Measurements from ENCODE around the gene PFKFB3. TPM values are rescaled to one million over a fixed set of nuclear protein-coding genes. Genes with fewer than 3 reads are reported as not detected.
"Not testable (repeated sequence)": the region's sequence is repeated elsewhere in the genome, so short reads cannot be mapped to it uniquely, and the experiment has no call there.

The PFKFB3 gene
- 81.8 and 84.7 TPM in 2 replicates for total RNA-seq

DNA sequence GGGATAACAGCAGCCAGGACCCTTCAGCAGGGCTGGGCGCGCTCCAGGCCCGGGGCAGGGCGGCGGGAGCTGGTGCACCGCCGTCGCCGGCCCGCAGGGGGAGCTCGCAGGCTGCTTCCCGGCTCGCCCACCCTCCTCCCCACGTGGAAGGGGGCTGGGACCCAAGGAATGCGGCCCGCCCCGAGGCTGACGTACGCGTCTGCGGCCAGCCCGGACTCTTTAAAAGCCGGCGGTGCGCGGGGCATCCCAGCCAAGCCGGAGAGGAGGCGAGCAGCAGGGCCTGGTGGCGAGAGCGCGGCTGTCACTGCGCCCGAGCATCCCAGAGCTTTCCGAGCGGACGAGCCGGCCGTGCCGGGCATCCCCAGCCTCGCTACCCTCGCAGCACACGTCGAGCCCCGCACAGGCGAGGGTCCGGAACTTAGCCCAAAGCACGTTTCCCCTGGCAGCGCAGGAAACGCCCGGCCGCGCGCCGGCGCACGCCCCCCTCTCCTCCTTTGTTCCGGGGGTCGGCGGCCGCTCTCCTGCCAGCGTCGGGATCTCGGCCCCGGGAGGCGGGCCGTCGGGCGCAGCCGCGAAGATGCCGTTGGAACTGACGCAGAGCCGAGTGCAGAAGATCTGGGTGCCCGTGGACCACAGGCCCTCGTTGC lies at the start of gene PFKFB3:
TSS of gene PFKFB3 (plus strand) at position 249 of the 647 bp plus-strand sequence. CDS start at position 578, 329 bp downstream.
- intact Hi-C loops (cut with micrococcal nuclease): loop anchor here (1.0 to 10.0 kb wide), 15 partner anchors 59 to 758 kb away; partner anchors contain the start of gene TASOR2

DNA sequence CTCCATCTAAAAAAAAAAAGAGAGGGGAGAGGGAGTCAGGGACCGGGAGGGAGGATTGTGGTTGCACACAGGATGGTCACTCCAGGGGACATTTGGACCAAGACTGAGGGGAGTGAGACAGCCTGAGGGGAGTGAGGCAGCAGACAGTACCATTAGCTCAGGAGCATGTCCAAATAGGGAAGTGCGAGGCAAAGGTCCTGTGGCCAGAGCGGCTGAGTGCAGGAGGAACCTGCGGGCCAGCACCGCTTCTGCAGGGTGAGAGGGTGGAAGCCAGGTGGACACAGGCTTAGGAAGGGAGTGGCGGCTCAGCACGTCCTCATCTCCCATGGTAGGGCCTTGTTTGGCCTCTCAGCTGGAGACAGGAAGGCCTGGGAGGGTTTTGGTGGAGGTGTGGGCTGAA lies 48.9 kb upstream of the PFKFB3 start:
- intact Hi-C loops (cut with micrococcal nuclease): no loop called here

DNA sequence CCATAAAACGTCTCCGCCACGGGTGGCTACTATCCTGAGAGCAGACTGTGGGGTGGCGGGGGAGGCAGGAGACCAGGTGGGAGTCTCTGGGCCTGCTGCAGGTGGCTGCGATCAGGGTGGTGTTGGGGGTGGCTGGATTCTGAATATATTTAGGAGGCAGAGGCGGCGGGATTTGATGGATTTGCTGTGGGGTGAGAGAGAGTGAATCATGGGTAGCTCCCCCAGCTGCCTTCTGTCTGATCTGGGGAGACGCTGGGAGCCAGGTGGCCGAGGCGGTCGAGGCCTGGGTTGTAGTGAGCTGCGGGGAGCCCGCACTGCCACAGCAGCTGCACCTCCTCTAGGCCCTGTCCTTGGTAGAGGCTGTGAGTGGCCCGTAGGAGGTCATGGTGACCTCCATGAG lies 48.2 kb upstream of the PFKFB3 start:
- intact Hi-C loops (cut with micrococcal nuclease): no loop called here

DNA sequence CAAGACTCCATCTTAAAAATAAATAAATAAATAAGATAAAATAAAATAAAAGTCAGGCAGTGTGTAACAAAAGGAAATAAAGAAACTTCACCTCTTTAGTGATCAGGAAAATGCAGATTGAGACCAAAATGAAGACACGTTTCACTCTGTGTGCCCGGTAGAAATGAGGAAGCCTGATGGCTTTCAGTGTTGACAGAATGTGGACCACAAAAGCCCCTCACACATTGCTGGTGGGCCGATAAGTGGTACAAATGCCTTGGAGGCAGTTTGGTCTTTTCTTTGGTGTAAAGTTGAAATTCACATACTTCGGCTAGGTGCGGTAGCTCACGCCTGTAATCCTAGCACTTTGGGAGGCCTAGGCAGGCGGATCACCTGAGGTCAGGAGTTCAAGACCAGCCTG lies 44.5 kb upstream of the PFKFB3 start:
- intact Hi-C loops (cut with micrococcal nuclease): no loop called here

DNA sequence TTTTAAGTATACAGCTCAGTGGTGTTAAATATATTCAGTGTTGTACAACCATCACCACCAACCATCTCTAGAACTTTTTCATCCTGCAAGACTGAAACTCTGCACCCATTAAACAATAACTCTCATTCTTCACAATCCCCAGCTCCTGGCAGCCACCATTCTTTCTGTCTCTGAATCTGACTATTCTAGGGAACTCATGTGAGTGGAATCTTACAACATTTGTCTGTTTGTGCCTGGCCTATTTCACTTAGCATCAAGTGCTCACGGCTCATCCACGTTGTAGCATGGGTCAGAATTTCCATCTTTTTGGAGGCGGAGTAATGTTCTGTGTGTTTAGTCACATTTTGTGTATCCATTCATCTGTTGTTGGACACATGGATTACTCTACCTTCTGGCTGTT lies 40.8 kb upstream of the PFKFB3 start:
- intact Hi-C loops (cut with micrococcal nuclease): loop anchor here (2.0 to 5.0 kb wide), 2 partner anchors 73 to 350 kb away; partner anchors contain the start of genes GDI2 and RBM17

DNA sequence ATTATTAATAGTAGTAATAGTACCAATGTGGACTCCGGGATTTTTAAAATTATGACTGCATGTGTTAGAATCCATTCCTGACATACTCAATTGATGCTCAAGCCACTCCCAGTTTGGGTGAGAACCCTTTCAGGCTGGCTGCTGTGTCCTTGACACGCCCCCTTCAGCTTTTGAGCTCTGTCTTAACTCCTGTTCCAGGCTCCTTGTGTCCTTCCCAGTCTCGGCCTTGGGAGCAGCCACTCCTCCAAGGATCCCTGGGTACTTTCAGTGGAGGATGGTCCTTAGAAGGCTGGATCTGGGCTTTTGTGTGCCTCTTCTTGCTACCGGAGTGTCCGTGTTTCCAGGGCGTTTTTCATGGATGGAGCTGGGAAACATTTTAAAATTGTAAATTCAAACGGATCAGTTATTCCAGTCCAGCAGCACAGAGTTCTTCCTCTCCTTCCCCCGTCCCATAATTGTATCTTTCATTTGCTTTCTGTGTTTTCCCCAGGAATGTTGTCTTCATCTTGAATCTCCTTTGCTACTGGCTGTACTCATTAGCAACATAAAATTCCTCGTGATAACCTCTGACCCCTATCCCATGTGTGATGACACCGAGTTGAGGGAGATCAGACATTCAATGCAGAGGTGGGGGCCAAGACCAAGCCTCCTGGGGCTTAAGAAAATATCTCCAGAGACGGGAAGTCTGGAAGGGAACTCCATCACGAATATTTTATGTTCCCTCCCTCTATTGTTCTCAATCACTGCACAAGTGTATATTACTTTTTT lies 40.0 kb upstream of the PFKFB3 start:
- intact Hi-C loops (cut with micrococcal nuclease): loop anchor here (1.0 to 5.0 kb wide), 4 partner anchors 18 to 350 kb away; partner anchors contain the start of genes GDI2 and RBM17

DNA sequence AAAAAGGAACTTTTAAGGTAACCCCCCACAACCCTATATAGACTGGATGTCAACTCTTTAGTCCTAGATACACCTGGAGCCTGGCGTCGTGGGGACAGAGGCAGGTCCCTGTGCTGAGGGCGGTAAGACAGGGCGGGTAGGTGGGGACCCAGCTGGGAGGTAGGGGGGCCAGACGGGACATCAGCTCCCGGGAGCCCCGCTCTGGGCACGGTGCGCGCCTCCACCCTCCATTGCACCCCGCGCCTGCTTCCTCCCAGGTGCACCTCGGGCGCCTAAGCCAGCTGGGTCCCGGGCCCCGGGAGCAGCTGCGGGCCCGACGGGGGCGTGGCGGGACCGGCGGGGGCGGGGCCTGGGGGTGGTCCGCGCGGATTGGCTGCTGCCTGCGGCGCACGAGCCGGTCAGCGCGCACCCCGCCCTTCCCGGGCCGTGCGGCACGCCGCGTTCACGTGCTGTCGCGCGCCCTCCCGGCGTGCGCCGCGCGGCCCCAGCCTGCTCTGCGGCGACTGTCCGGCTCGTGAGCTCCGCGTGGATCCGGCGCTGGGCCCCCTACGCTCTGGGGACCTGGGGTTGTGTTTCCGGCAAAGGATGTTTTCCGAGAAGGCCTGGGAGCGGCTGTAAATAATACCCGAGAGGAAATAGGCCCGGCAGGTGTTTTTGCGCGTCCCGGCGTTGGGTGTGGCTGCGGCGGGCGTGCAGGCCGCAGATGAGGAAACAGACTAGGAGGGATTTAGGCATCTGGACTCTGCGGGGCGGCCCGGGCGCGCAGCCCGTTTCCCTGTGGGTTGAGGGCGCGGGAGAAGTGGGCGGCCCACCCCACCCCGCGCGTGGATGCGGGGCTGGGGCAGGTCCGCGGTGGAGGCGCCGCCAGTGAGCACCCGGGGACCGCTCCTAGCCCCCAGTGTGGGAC lies 39.1 kb upstream of the PFKFB3 start:
- intact Hi-C loops (cut with micrococcal nuclease): loop anchor here (1.0 to 5.0 kb wide), 8 partner anchors 10 to 351 kb away; partner anchors contain the start of genes GDI2 and RBM17

DNA sequence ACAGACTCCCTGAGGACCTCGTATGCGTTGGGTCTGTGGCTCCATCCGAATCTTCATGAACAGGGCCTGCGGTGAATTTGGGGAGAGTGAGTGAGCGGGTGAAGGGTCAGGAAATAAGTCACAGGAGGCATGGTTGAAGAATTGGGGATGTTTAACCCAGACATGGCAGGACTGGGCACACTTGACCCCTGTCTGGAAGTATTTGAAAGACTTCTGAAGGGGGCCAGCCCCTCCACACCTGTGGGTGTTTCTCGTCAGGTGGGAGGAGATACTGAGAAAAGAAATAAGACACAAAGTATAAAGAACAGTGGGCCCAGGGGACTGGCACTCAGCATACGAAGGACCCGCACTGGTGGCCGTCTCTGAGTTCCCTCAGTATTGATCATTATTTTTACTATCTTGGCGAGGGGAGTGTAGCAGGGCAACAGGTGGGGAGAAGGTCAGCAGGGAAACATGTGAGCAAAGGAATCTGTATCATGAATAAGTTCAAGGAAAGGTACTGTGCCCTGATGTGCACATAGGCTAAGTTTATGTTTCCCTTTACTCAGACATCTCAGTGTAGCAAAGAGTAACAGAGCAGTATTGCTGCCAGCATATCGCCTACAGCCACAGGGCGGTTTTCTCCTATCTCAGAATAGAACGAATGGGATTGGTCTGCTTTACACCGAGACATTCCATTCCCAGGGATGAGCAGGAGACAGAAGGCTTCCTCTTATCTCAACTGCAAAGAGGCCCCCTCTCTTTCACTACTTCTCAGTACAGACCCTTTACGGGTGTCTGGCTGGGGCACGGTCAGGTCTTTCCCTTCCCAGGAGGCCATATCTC lies 38.2 kb upstream of the PFKFB3 start:
- intact Hi-C loops (cut with micrococcal nuclease): loop anchor here (1.0 to 5.0 kb wide), 5 partner anchors 9 to 352 kb away; partner anchors contain the start of gene GDI2

DNA sequence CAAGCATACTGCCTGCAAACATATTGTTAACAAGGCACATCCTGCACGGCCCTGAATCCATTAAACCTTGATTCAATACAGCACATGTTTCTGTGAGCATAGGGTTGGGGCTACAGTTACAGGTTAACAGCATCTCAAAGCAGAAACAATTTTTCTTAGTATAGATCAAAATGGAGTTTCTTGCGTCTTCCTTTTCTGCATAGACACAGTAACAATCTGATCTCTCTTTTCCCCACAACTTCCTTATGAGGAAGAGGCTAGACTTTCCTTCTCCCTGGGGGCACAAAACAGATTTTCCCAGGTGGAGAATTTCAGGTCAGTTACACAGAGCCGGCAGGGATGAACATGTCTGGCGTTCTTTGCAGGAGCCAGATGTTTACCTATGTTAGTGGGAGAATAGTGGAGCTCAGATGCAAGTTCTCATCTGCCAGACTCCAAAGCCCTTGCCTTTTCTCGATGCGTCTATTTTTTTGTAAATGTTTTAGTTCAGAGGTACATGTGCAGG lies 37.5 kb upstream of the PFKFB3 start:
- intact Hi-C loops (cut with micrococcal nuclease): no loop called here

DNA sequence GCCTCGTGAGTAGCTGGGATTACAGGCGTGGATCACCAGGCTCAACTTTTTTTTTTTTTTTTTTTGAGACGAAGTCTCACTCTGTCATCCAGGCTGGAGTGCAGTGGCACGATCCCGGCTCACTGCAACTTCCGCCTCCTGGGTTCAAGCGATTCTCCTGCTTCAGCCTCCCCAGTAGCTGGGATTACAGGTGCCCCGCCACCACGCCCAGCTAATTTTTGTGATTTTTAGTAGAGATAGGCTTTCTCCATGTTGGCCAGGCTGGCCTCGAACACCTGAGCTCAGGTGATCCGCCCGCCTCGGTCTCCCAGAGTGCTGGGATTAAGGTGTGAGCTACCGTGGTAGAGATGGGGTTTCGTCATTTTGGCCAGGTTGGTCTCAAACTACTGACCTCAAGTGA lies 36.8 kb upstream of the PFKFB3 start:
- intact Hi-C loops (cut with micrococcal nuclease): not testable (repeated sequence)

DNA sequence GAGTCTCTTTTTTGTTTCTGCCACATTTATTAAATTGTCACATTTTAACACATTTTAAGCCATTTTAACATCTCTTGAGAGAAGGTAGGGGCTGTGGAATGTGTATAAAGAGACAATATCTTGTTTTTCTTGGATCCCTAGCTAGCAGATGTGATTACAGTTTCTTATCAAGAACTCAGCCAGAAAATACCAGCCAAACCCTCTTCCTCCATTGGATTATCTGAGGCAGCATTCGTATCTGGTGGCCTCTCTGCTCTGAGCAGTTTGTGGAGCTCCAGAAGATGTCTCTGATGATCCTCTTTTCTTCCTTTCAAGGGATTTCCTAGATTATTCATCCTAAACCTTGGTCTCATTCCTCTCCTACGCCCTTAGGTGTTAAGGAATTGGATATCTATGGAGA lies 35.3 kb upstream of the PFKFB3 start:
- intact Hi-C loops (cut with micrococcal nuclease): no loop called here

DNA sequence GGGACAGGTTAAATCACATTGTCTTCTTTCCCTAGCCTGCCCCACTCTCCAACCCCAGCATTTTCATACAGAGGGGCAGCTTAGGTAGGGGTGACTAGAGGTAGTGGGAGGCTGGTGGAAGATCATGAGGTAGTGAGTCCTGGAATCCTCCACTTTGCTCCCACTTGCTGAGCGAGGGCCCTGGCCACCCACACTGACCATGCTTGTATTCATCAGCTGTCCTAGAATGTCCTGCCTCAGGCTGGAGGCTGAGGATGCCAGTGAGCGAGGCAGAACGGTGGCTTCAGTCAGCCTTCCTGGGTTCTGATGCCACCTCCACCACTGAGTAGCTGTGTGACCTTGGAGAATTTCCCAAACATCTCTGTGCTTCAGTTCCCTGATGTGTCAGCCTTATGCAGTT lies 34.6 kb upstream of the PFKFB3 start:
- intact Hi-C loops (cut with micrococcal nuclease): no loop called here

DNA sequence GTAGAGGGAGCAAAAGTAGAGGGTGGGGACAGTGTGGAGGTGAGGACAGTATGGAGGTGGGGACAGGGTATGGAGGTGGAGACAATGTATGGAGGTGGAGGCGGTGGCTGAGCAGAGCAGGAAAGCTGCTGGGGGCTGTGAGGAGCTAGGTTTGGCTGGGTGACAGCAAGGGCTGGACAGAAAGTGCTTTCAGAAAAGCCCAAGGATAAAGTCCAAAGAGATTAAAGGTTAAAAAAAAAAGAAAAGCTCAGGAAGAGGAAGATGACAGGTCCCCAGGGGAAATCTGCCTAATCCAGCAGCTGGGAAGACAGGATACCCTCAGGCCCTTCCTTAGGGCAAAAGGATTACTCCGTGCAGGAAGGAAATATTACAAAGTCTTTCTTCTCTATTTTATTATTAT lies 32.1 kb upstream of the PFKFB3 start:
- intact Hi-C loops (cut with micrococcal nuclease): no loop called here

DNA sequence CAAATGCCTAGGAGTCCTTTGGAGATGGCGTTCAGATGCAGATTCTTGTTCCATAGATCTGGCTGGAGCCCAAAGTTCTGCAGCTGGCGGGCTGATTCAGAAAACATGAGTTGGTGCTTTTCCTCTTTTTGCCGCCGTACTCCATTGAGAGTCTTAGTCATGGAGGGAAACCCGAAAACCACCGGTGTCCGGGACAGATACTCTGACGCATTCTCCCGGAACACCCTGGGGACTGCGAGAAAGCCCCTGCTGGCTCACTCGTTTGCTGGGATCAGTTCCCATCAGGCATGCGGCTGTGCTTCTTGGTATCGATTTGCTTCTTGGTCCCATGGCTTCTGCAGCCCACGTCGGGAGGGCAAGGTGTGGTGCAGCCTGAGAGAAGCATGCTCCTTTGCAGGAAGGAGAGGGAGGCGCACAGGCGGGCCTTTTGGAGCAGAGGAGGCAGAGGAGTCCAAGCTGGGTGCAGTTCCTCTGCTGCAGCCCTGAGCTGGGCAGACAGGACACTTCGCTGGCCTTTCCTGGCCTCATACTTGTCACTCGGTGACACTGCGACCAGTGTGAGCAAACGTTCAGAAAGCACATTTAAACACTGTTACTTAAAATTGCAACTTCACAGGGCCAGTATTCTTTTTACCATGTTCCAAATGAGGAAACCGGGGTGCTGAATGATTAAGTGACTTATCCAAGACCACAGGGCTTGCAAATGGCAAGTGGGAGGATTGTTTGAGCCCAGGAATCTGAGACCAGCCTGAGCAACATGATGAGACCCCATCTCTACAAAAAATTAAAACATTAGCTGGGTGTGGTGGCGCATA lies 30.6 kb upstream of the PFKFB3 start:
- intact Hi-C loops (cut with micrococcal nuclease): no loop called here

DNA sequence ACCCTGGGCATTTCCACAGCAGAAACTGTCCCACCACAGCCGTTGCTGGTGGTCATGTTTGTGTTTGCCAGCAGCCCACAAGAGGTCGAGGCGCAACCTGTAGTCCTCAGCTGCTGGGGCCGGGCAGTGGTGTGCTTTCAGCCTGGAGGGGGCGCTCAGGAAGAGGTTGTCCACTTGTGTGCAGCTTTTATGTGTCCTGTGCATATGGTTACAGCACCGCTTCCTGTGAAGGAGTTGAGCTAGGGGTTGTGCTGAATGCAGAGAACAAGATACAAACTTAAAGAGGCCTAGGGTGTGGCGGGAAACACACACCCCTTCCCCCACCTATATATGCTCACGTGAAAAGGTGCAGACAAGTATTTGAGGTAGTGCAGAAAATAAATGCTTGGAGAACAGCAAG lies 29.5 kb upstream of the PFKFB3 start:
- intact Hi-C loops (cut with micrococcal nuclease): loop anchor here (1.0 kb wide), 3 partner anchors 9 to 228 kb away; no protein-coding TSS in a partner anchor

DNA sequence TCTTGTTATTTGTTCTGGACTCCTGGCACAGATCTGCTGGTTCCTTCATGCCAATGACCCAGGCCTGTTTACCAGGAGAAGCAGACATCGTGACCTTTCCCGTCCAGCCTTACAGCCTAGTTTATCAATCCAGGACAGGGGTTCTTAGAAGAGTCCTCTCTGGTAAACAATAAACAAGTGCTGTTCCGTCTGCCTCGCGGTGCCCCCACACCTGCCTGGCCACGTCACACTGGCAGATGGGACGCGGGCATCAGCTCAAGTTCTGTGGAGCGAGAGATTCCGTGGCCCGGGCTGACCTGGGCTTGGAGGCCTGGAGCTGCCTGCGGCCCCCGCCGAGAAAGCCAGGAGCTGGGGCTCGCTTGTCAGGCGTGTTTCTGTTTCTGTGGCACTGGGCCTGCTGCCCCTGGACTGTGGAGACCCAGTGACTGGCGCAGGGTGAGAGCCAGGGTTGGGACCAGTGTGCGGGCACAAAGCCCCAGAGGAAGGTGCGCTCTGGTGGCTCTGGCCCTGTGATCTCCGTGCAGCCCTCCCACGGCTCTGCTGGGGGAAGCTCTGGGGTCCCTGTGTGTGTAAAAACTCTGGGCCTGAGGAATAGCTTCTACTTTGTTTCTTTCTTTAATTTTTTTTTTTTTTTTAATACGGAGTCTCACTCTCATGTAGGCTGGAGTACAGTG lies 28.4 kb upstream of the PFKFB3 start:
- intact Hi-C loops (cut with micrococcal nuclease): no loop called here

DNA sequence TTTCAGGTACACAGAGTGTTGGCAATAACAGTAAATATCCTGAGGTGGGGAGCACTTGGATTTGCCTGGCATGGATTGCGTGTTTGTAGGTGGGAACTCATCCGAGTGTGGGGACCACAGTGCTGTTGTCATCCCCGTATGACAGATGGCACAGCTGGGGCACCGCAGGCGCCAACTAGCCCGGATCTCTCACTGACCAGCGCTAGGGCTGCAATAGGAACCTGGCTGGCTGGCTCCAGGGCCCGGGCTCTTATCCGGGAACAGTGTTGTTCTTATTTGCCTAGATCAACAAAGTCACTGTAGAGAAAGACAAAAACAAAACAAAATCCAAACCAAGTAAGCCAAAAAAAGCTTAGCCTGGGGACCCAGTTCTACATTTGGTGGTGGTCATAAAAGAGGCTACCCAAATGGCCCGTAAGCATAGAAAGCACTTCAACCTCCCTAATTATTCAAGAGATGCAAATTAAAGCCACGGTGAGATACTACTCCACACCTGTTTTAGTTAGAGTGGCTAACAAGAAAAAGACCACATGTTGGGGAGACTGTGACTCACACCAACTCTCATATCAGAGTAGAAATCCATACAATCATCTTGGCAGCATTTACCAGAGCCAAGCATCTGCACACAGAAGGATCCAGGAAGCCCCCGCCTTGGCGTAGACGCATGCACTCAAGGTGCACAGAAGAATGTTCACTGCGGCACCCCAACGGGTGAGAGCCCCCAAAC lies 27.2 kb upstream of the PFKFB3 start:
- intact Hi-C loops (cut with micrococcal nuclease): no loop called here

DNA sequence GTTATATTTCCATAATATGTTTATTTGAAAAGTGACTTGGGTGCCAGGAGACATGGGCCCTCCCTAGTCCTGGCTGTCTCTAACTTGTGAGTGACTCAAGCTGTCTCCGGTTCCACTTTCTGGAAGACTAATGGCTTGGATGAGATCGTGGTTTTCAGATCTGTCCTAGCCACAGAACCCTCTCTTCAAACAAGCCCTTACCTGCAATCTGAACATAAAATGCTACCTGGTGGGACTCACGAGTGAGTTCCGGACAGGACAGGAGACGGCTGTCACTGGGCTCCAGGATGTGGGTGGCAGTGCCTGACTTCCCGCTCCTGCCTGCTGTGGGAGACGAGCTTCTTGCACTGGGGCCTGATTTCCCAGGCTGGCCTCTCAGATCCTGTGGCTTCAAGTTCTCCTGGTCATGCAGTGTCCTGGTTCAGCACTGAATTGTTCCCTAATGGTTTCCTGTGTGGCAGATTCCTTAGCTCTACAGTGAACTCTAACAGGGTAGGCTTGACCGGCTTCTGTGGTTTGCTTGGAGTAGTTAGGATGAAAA lies 26.0 kb upstream of the PFKFB3 start:
- intact Hi-C loops (cut with micrococcal nuclease): no loop called here
